ENCODE results near the gene DHX15.
A peak's percentile ranks its signal among the peaks of the same experiment; 100 is the strongest.

DHX15 gene

GRCh38 chr4:24564488-24564887 is 19.9 kb downstream of the DHX15 start:
- no peaks in the 10 kb centered on the region for H3K4me1 ChIP-seq (ENCODE audit: control insufficient read depth in 1 of 2, insufficient read depth in 2 of 2, low read length in 2 of 2)
- H2BK120ac ChIP-seq (ENCODE audit: insufficient read depth, low read length, poor library complexity) = no peak overlapping the region
- no peak for DNase-seq
- no peaks in the 10 kb centered on the region for H3K79me1 ChIP-seq (ENCODE audit: low read length)
- H4K12ac ChIP-seq (ENCODE audit: low read depth, low read length) = no peak overlapping the region
- H4K8ac ChIP-seq (ENCODE audit: low read depth, low read length) = no peak overlapping the region
- no peak overlapping the region for H3K18ac ChIP-seq (ENCODE audit: low read length)
- H2AK5ac ChIP-seq (ENCODE audit: low read length) = no peak overlapping the region
- H2AFZ ChIP-seq (ENCODE audit: insufficient read depth, low read length, poor library complexity) = no peak overlapping the region
- no peak overlapping the region for H3K9ac ChIP-seq (ENCODE audit: low read length)
- no peak overlapping the region for H3K27ac ChIP-seq (ENCODE audit: low read depth, low read length)
- H2BK5ac ChIP-seq (ENCODE audit: low read depth, low read length, poor library complexity) = no peak overlapping the region
- no peaks in the 10 kb centered on the region for H3K27me3 ChIP-seq (ENCODE audit: insufficient read depth, low read length)
- H3K79me2 ChIP-seq (ENCODE audit: control insufficient read depth, insufficient read depth, low read length, poor library complexity) = peaks cover 13% of the 10 kb centered on the region
- H3K36me3 ChIP-seq (ENCODE audit: control insufficient read depth in 1 of 2, insufficient read depth in 2 of 2, low read length in 2 of 2) = peaks cover 12 to 13% of the 10 kb centered on the region in 2 experiments
- H4K91ac ChIP-seq (ENCODE audit: low read depth, low read length) = no peak overlapping the region
- no peak overlapping the region for H3K23ac ChIP-seq (ENCODE audit: low read length)
- no peaks in the 10 kb centered on the region for H3K9me3 ChIP-seq (ENCODE audit: insufficient read depth, low read depth, low read length)
- H3K4me2 ChIP-seq (ENCODE audit: low read length) = no peak overlapping the region
- no peak overlapping the region for H2BK12ac ChIP-seq (ENCODE audit: low read length)
- peak overlapping the region; percentile 86 for H3K4ac ChIP-seq (ENCODE audit: low read depth, low read length)
- no peak overlapping the region for H3K14ac ChIP-seq (ENCODE audit: low read length)
- no CpG with 5 or more reads among the region's 2 CpGs for WGBS (ENCODE audit: extremely low coverage, insufficient coverage, insufficient read length)
- no peak overlapping the region for H3K4me3 ChIP-seq (ENCODE audit: low read depth, low read length)

- H3K4me1 ChIP-seq (ENCODE audit: control insufficient read depth in 1 of 2, insufficient read depth in 2 of 2, low read length in 2 of 2) = no peaks in the 10 kb centered on the region
These were observed 22.8 kb downstream of the DHX15 start for GRCh38 chr4:24561438-24562139.

GRCh38 chr4:24560868-24561368 is 23.4 kb downstream of the DHX15 start:
- H3K27me3 ChIP-seq (ENCODE audit: insufficient read depth, low read length) = no peaks in the 10 kb centered on the region
- H3K4me2 ChIP-seq (ENCODE audit: low read length) = no peak overlapping the region
- H3K27ac ChIP-seq (ENCODE audit: low read depth, low read length) = no peak overlapping the region
- H3K79me1 ChIP-seq (ENCODE audit: low read length) = no peaks in the 10 kb centered on the region
- H3K79me2 ChIP-seq (ENCODE audit: control insufficient read depth, insufficient read depth, low read length, poor library complexity) = peaks cover 7% of the 10 kb centered on the region
- peak overlapping the region; percentile 83 for H3K4ac ChIP-seq (ENCODE audit: low read depth, low read length)
- no peak overlapping the region for H2BK12ac ChIP-seq (ENCODE audit: low read length)
- no peak overlapping the region for H2AK5ac ChIP-seq (ENCODE audit: low read length)
- no peak overlapping the region for H3K14ac ChIP-seq (ENCODE audit: low read length)
- no peak overlapping the region for H3K4me3 ChIP-seq (ENCODE audit: low read depth, low read length)
- no peak overlapping the region for H3K18ac ChIP-seq (ENCODE audit: low read length)
- H3K36me3 ChIP-seq (ENCODE audit: control insufficient read depth in 1 of 2, insufficient read depth in 2 of 2, low read length in 2 of 2) = peaks cover 6 to 10% of the 10 kb centered on the region in 2 experiments
- H4K12ac ChIP-seq (ENCODE audit: low read depth, low read length) = no peak overlapping the region
- no peak overlapping the region for H4K8ac ChIP-seq (ENCODE audit: low read depth, low read length)
- H3K9me3 ChIP-seq (ENCODE audit: insufficient read depth, low read depth, low read length) = no peaks in the 10 kb centered on the region
- H3K23ac ChIP-seq (ENCODE audit: low read length) = no peak overlapping the region
- H2AFZ ChIP-seq (ENCODE audit: insufficient read depth, low read length, poor library complexity) = no peak overlapping the region
- H2BK120ac ChIP-seq (ENCODE audit: insufficient read depth, low read length, poor library complexity) = no peak overlapping the region
- DNase-seq = no peak
- no peaks in the 10 kb centered on the region for H3K4me1 ChIP-seq (ENCODE audit: control insufficient read depth in 1 of 2, insufficient read depth in 2 of 2, low read length in 2 of 2)
- no peak overlapping the region for H4K91ac ChIP-seq (ENCODE audit: low read depth, low read length)
- WGBS (ENCODE audit: extremely low coverage, insufficient coverage, insufficient read length) = no CpG with 5 or more reads among the region's 3 CpGs
- no peak overlapping the region for H2BK5ac ChIP-seq (ENCODE audit: low read depth, low read length, poor library complexity)
- no peak overlapping the region for H3K9ac ChIP-seq (ENCODE audit: low read length)

More at GRCh38 chr4:24561438-24562139, 22.8 kb downstream of the DHX15 start:
- Histone ChIP-seq H3K27ac (ENCODE audit: low read depth, low read length) (no peak overlapping the region), H3K9me3 (ENCODE audit: insufficient read depth, low read depth, low read length) (no peaks in the 10 kb centered on the region), H3K9ac (ENCODE audit: low read length) (no peak overlapping the region), H4K12ac (ENCODE audit: low read depth, low read length) (no peak overlapping the region), H3K18ac (ENCODE audit: low read length) (no peak overlapping the region), H3K14ac (ENCODE audit: low read length) (no peak overlapping the region), H3K36me3 (ENCODE audit: control insufficient read depth in 1 of 2, insufficient read depth in 2 of 2, low read length in 2 of 2) (peaks cover 11 to 13% of the 10 kb centered on the region in 2 experiments), H2BK5ac (ENCODE audit: low read depth, low read length, poor library complexity) (no peak overlapping the region), H3K4me3 (ENCODE audit: low read depth, low read length) (no peak overlapping the region), H4K91ac (ENCODE audit: low read depth, low read length) (no peak overlapping the region), H3K4me2 (ENCODE audit: low read length) (no peak overlapping the region), H3K79me2 (ENCODE audit: control insufficient read depth, insufficient read depth, low read length, poor library complexity) (peaks cover 10% of the 10 kb centered on the region), H3K4ac (ENCODE audit: low read depth, low read length) (peak overlapping the region; percentile 83), H3K23ac (ENCODE audit: low read length) (no peak overlapping the region), H2BK12ac (ENCODE audit: low read length) (no peak overlapping the region), H2AFZ (ENCODE audit: insufficient read depth, low read length, poor library complexity) (no peak overlapping the region), H3K79me1 (ENCODE audit: low read length) (no peaks in the 10 kb centered on the region), H2AK5ac (ENCODE audit: low read length) (no peak overlapping the region), H2BK120ac (ENCODE audit: insufficient read depth, low read length, poor library complexity) (no peak overlapping the region), H3K27me3 (ENCODE audit: insufficient read depth, low read length) (no peaks in the 10 kb centered on the region), H4K8ac (ENCODE audit: low read depth, low read length) (no peak overlapping the region)
- no CpG with 5 or more reads among the region's 8 CpGs for WGBS (ENCODE audit: extremely low coverage, insufficient coverage, insufficient read length)
- no peak for DNase-seq

GRCh38 chr4:24559889-24560288 is 24.5 kb downstream of the DHX15 start:
- Histone ChIP-seq H3K79me1 (ENCODE audit: low read length) (no peaks in the 10 kb centered on the region), H4K91ac (ENCODE audit: low read depth, low read length) (no peak overlapping the region), H3K14ac (ENCODE audit: low read length) (no peak overlapping the region), H2AFZ (ENCODE audit: insufficient read depth, low read length, poor library complexity) (no peak overlapping the region), H3K9ac (ENCODE audit: low read length) (no peak overlapping the region), H4K12ac (ENCODE audit: low read depth, low read length) (no peak overlapping the region), H4K8ac (ENCODE audit: low read depth, low read length) (no peak overlapping the region), H2BK5ac (ENCODE audit: low read depth, low read length, poor library complexity) (no peak overlapping the region), H3K79me2 (ENCODE audit: control insufficient read depth, insufficient read depth, low read length, poor library complexity) (peaks cover 6% of the 10 kb centered on the region), H3K18ac (ENCODE audit: low read length) (no peak overlapping the region), H3K23ac (ENCODE audit: low read length) (no peak overlapping the region), H3K4me1 (ENCODE audit: control insufficient read depth in 1 of 2, insufficient read depth in 2 of 2, low read length in 2 of 2) (no peaks in the 10 kb centered on the region), H3K27me3 (ENCODE audit: insufficient read depth, low read length) (no peaks in the 10 kb centered on the region), H2BK120ac (ENCODE audit: insufficient read depth, low read length, poor library complexity) (no peak overlapping the region), H3K4me2 (ENCODE audit: low read length) (no peak overlapping the region), H3K9me3 (ENCODE audit: insufficient read depth, low read depth, low read length) (no peaks in the 10 kb centered on the region), H3K4me3 (ENCODE audit: low read depth, low read length) (no peak overlapping the region), H3K27ac (ENCODE audit: low read depth, low read length) (no peak overlapping the region), H2AK5ac (ENCODE audit: low read length) (no peak overlapping the region), H2BK12ac (ENCODE audit: low read length) (no peak overlapping the region), H3K4ac (ENCODE audit: low read depth, low read length) (no peak overlapping the region), H3K36me3 (ENCODE audit: control insufficient read depth in 1 of 2, insufficient read depth in 2 of 2, low read length in 2 of 2) (peaks cover 6 to 10% of the 10 kb centered on the region in 2 experiments)
- no peak for DNase-seq
- no CpG with 5 or more reads among the region's 2 CpGs for WGBS (ENCODE audit: extremely low coverage, insufficient coverage, insufficient read length)
